Body of pancreas (tissue), 4 donors: ENCODE results near the gene MEF2D. TPM values are rescaled to one million over a fixed set of nuclear protein-coding genes. Genes with fewer than 3 reads are reported as not detected.

Experiments used
- ATAC-seq: fragments of 150-250 bp; one replicate; pipeline ENCODE4 v1.9.1; 2016
- DNase-seq, 4 donors: peaks; one replicate each; pipeline ENCODE4 v3.0.0-alpha.2; 2019
- H3K27ac ChIP-seq, 4 donors: fragments of 200-600 bp; sonication (generic); 1 replicate in 3 of 4; 2 replicates in 1 of 4; pipeline versions ENCODE4 v1.5.1 to v1.6.1; 2016 to 2019; ENCODE audit warnings: mild to moderate bottlenecking in 1 of 4, mixed read lengths in 1 of 4, moderate library complexity in 1 of 4
- H3K27me3 ChIP-seq, 2 donors: fragments of 200-600 bp; sonication (generic); one replicate each; pipeline ENCODE4 v1.6.0; 2016; ENCODE audit warnings: mild to moderate bottlenecking in 1 of 2
- H3K36me3 ChIP-seq, 2 donors: fragments of 200-600 bp; sonication (generic); replicated peaks in 1 of 2; 2 replicates each; pipeline ENCODE4 v1.5.1; 2016; ENCODE audit warnings: low read depth in 2 of 2; ENCODE audit not compliant: insufficient read depth in 1 of 2
- H3K4me1 ChIP-seq: fragments of 200-600 bp; sonication (generic); one replicate; pipeline ENCODE4 v1.6.0; 2016
- H3K4me3 ChIP-seq, 2 donors: fragments of 200-600 bp; sonication (generic); 1 replicate in 1 of 2; 2 replicates in 1 of 2; pipeline ENCODE4 v1.5.1; 2016 to 2019
- H3K9me3 ChIP-seq, 3 donors: fragments of 200-600 bp; sonication (generic); 1 replicate in 2 of 3; 2 replicates in 1 of 3; pipeline ENCODE4 v1.5.1; 2016
- POLR2A ChIP-seq, 3 donors: fragments of 450-650 bp; IDR thresholded peaks; one replicate each; pipeline ENCODE4 v1.6.1; 2016; ENCODE audit warnings: antibody characterized with exemption in 3 of 3, mild to moderate bottlenecking in 2 of 3
- WGBS, 2 donors: methylation state at CpG; one replicate each; pipeline ENCODE4 v1.1.5; 2017; 5-methylcytosine and 5-hydroxymethylcytosine counted together
- intact Hi-C: fragments of 100-400 bp; cut with DNase I; formaldehyde crosslinking; loops from one replicate; pipeline ENCODE4 v1.15.1; 2023
- total RNA-seq, 2 donors: library from RNA; depleted of rRNA; stranded (reverse); fragments of >200 nt; gene quantifications; one replicate each; pipeline ENCODE4 v1.1.0, GENCODE V29; 2016
- TF ChIP-seq, protein P1 (sequence below), 7 experiments: fragments of 450-650 bp in 4 of 7; fragments of 200-600 bp in 3 of 7; sonication (generic) in 3 of 7; IDR thresholded peaks; one replicate each; pipeline ENCODE4 v1.5.1; 2016 to 2019; ENCODE audit warnings: antibody characterized with exemption in 7 of 7

The MEF2D gene
- total RNA-seq, 2 donors from 2014 or later, result 15.6 to 18.1 TPM

DNA sequence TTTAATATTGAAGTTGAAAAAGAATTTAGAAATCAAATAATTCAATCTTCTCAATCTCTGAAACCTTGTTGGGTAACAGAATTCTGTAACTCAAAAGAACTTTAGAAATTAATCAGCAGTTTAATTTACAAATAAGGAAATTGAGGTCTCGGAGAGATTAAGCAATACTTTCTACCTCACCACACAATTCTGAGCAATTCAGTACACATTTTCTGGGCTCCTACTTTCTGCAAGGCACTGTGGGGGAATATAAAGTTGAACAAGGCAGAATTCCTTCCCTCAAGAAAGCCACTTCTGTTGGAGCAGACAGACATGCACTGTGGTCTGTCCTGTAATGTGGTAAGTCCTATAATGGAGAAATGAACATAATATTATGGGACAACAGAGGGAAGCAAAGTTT lies 47.7 kb downstream of the MEF2D start:
- no peaks in the 10 kb centered on the region for H3K36me3 ChIP-seq
- no peak for ATAC-seq
- no peak for DNase-seq
- H3K27me3 ChIP-seq, result no peaks in the 10 kb centered on the region
- no peaks in the 10 kb centered on the region for H3K9me3 ChIP-seq
- TF ChIP-seq POLR2A (IDR thresholded peaks at IDR 0.05), result no peak
- TF ChIP-seq, protein P1, sequence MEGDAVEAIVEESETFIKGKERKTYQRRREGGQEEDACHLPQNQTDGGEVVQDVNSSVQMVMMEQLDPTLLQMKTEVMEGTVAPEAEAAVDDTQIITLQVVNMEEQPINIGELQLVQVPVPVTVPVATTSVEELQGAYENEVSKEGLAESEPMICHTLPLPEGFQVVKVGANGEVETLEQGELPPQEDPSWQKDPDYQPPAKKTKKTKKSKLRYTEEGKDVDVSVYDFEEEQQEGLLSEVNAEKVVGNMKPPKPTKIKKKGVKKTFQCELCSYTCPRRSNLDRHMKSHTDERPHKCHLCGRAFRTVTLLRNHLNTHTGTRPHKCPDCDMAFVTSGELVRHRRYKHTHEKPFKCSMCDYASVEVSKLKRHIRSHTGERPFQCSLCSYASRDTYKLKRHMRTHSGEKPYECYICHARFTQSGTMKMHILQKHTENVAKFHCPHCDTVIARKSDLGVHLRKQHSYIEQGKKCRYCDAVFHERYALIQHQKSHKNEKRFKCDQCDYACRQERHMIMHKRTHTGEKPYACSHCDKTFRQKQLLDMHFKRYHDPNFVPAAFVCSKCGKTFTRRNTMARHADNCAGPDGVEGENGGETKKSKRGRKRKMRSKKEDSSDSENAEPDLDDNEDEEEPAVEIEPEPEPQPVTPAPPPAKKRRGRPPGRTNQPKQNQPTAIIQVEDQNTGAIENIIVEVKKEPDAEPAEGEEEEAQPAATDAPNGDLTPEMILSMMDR (IDR thresholded peaks at IDR 0.05), result no peak
- peaks cover 23% of the 10 kb centered on the region for H3K4me1 ChIP-seq
- WGBS, 2 donors, result 76 to 86% methylated on average over 1 of the region's 1 CpG
- no peak overlapping the region for H3K27ac ChIP-seq
- H3K4me3 ChIP-seq, result no peak overlapping the region
- intact Hi-C loops, result loop anchor here (10.0 kb wide), 1 partner anchor 132 kb away; no protein-coding TSS in a partner anchor

DNA sequence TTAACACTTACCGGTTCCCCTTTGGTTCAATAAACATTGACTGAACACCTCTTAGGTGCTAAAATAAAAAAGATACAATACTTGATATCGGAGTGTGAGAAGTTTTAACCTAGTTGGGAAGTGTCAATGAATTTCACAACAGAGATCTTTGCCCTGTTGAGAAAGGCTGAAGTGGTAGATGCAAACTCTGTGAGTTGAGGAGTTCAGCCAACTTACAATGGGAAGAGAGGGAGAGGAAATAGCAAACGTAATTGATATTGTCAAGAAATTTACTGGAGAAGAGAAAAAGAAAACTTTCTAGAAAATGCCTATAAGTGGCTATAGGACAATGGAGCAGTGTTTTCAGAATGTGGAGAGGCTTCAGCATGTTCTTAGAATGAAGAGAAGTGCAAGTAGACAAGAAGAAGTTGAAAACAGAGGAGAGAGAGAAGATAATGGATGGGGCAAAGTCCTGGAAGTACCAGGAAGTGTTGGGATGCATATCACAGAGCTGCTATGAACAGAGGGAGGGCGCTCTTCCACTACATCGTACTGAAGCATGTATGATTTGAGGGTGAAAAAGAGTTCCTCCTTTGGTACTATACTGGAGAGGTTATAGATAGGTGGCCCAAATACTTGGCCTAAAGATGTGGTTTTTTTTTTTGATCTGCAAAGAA lies 48.9 kb downstream of the MEF2D start:
- Histone ChIP-seq H3K4me3 (no peak overlapping the region), H3K4me1 (peaks cover 13% of the 10 kb centered on the region), H3K27me3 (no peaks in the 10 kb centered on the region), H3K27ac (no peak overlapping the region), H3K9me3 (no peaks in the 10 kb centered on the region), H3K36me3 (no peaks in the 10 kb centered on the region)
- TF ChIP-seq POLR2A (IDR thresholded peaks at IDR 0.05), result no peak
- TF ChIP-seq, protein P1 (IDR thresholded peaks at IDR 0.05), result no peak
- ATAC-seq, result no peak
- intact Hi-C loops, result loop anchor here (10.0 kb wide), 1 partner anchor 133 kb away; no protein-coding TSS in a partner anchor
- 42 to 48% methylated on average over 5 of the region's 5 CpGs for WGBS, 2 donors
- DNase-seq, result no peak

DNA sequence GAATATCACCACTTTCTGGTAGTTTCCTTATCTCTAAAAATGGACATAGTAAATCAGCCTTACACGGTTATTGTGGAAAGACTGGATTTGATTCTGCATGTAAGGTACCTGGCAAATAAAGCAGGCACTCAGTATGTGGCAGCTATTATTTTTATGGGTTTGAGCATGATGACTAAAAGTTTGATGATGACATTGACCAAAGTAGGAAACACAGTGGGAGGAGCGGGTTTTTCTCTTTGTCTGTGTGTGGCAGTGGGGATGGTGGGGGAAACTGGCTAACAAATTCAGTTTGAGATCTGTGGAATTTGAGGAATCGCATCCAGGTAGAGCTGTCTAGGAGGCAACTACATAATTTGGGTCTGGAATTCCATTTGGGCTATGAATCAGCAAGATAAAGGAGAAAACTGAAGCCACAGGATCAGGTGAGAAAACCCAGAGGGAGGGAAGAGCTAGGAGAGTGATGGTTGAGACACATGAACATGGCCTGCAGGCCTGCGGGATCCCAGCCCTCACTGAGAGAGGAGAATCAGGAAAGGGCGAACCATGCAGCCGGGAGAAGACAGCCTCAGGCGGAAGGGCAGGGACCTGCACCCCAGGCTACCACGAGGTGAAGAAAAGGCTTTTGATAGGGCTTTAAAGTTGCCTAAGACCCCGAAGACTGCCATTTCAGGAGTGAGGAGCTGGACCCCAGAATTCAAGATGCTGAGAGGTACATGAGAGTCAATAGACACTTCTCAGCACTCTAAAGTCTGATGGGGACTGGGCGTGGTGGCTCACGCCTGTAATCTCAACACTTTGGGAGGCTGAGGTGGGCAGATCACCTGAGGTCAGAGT lies 52.2 kb downstream of the MEF2D start:
- H3K9me3 ChIP-seq, result no peaks in the 10 kb centered on the region
- no peak for TF ChIP-seq POLR2A (IDR thresholded peaks at IDR 0.05)
- TF ChIP-seq, protein P1 (IDR thresholded peaks at IDR 0.05), result no peak
- no peak for DNase-seq
- H3K27me3 ChIP-seq, result peaks cover 0 to 4% of the 10 kb centered on the region in 2 donors
- H3K4me3 ChIP-seq, result no peak overlapping the region
- no peak overlapping the region for H3K27ac ChIP-seq
- intact Hi-C loops, result no loop called here
- H3K4me1 ChIP-seq, result peaks cover 4% of the 10 kb centered on the region
- no peak for ATAC-seq
- WGBS, 2 donors, result 68 to 77% methylated on average over 11 of the region's 11 CpGs
- H3K36me3 ChIP-seq, result no peaks in the 10 kb centered on the region

DNA sequence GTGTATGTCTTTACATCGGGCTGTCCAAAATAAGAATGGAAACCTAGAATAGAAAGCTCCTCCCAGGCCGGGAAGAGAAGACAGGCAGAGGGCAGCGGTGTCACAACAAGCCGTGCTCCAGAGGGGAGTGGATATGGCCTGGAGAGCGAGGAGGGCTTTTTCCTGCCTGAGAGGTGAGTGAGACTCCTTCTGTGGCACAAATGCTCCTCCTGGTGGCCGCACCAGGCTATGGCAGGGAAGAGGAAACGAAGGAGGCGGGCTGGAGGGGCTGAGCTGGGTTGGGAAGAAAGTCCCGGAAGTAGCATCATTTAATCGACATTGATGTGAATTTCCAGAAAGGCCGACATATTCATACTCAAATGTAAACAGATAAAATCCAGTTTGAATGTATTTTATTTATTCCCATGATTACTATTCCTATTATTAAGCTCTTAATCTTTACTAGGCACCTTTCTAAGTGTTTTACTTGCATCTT lies 54.7 kb downstream of the MEF2D start:
- intact Hi-C loops, result no loop called here
- Histone ChIP-seq H3K9me3 (no peaks in the 10 kb centered on the region), H3K27me3 (peaks cover 0 to 6% of the 10 kb centered on the region in 2 donors), H3K4me3 (no peak overlapping the region), H3K36me3 (no peaks in the 10 kb centered on the region), H3K4me1 (peaks cover 4% of the 10 kb centered on the region), H3K27ac (no peak overlapping the region)
- DNase-seq, result peak; percentile 82 to 88 (median 85)
- ATAC-seq, result peak; percentile 96
- 2% methylated on average over 11 of the region's 11 CpGs for WGBS, 2 donors
- TF ChIP-seq, protein P1 (IDR thresholded peaks at IDR 0.05), result peak; percentile 87 to 98 (median 96)
- TF ChIP-seq POLR2A (IDR thresholded peaks at IDR 0.05), result no peak
